OCI-LY7 (cell line): ENCODE data around the gene GADD45A. TPM values are rescaled to one million over a fixed set of nuclear protein-coding genes. Genes with fewer than 3 reads are reported as not detected.

ENCODE experiments used
- BruUV-seq: library from RNA; stranded (reverse); fragments of 400-500 nt; replicated peaks from 2 replicates; lab custom pipeline; 2021; lab: Mats Ljungman, UMichigan
- CTCF ChIA-PET: fragments of 300-600 bp; sonication (Branson Sonifier 250); formaldehyde crosslinking; loops from one replicate; lab custom pipeline; 2022; ENCODE audit warnings: antibody characterized with exemption; ENCODE audit not compliant: unreplicated experiment; lab: Charles Lee
- POLR2A ChIA-PET: fragments of 300-600 bp; sonication (Branson Sonifier 250); formaldehyde crosslinking; loops from one replicate; lab custom pipeline; 2022; ENCODE audit warnings: antibody characterized with exemption; lab: Charles Lee
- DNase-seq: peaks from one replicate; pipeline ENCODE4 v3.0.0-alpha.2; 2015; ENCODE audit warnings: low spot score
- H2AFZ ChIP-seq: fragments of 200-600 bp; sonication (generic), shearing (Covaris generic); 2 replicates; pipeline ENCODE4 v1.6.1; 2014; ENCODE audit warnings: mild to moderate bottlenecking, antibody characterized with exemption, low read length, moderate library complexity
- H3K27ac ChIP-seq: fragments of 200-600 bp; sonication (generic); 2 replicates; pipeline ENCODE4 v1.5.1; 2014; ENCODE audit warnings: mixed run types, low read depth, mild to moderate bottlenecking, moderate library complexity, low read length, inconsistent platforms; ENCODE audit not compliant: poor library complexity, severe bottlenecking
- H3K36me3 ChIP-seq: fragments of 200-600 bp; sonication (generic); 2 replicates; pipeline ENCODE4 v1.6.1; 2014; ENCODE audit warnings: mild to moderate bottlenecking, antibody characterized with exemption, low read length, moderate library complexity, mixed read lengths; ENCODE audit not compliant: insufficient read depth
- H3K4me1 ChIP-seq: fragments of 200-600 bp; sonication (generic); 2 replicates; pipeline ENCODE4 v1.5.1; 2014; ENCODE audit warnings: mild to moderate bottlenecking, low read length; ENCODE audit not compliant: insufficient read depth, poor library complexity, severe bottlenecking
- H3K4me2 ChIP-seq: fragments of 200-600 bp; sonication (generic); 2 replicates; pipeline ENCODE4 v1.6.1; 2014; ENCODE audit warnings: mild to moderate bottlenecking, low read length
- H3K4me3 ChIP-seq: fragments of 200-600 bp; sonication (generic); 2 replicates; pipeline ENCODE4 v1.5.1; 2014; ENCODE audit warnings: mild to moderate bottlenecking, low read depth, low read length; ENCODE audit not compliant: poor library complexity, severe bottlenecking
- H3K79me2 ChIP-seq: fragments of 200-600 bp; sonication (generic); 2 replicates; pipeline ENCODE4 v1.6.1; 2016; ENCODE audit warnings: low read depth, mild to moderate bottlenecking, low read length, moderate library complexity, mixed read lengths; ENCODE audit not compliant: insufficient read depth
- H3K9me2 ChIP-seq: fragments of 200-600 bp; sonication (generic); 2 replicates; pipeline ENCODE4 v1.6.1; 2016; ENCODE audit warnings: mild to moderate bottlenecking, low read length, mixed read lengths; ENCODE audit not compliant: insufficient read depth
- H3K9me3 ChIP-seq: fragments of 200-600 bp; sonication (generic); 2 replicates; pipeline ENCODE4 v1.6.1; 2014; ENCODE audit warnings: mild to moderate bottlenecking, mixed run types, low read length, mixed read lengths
- H4K20me1 ChIP-seq: fragments of 200-600 bp; sonication (generic); 2 replicates; pipeline ENCODE4 v1.6.1; 2014; ENCODE audit warnings: mild to moderate bottlenecking, antibody characterized with exemption, low read length, moderate library complexity, mixed read lengths; ENCODE audit not compliant: insufficient read depth
- CTCF ChIP-seq: fragments of 200-600 bp; sonication (generic); conservative IDR thresholded peaks from 2 replicates; pipeline ENCODE4 v1.5.1; 2014; ENCODE audit warnings: mild to moderate bottlenecking, antibody characterized with exemption, low read length, moderate library complexity, mixed read lengths
- EZH2phosphoT487 ChIP-seq: fragments of 200-600 bp; sonication (generic); IDR thresholded peaks from 2 replicates; pipeline ENCODE4 v1.6.1; 2018; ENCODE audit warnings: low read depth, borderline replicate concordance, mild to moderate bottlenecking, mixed run types, antibody characterized with exemption, low read length, moderate library complexity, mixed read lengths
- intact Hi-C: fragments of 100-400 bp; cut with micrococcal nuclease; formaldehyde crosslinking; loops from one replicate; pipeline ENCODE4 v1.10.0; 2022; ENCODE audit not compliant: unreplicated experiment
- total RNA-seq, 2 experiments: library from RNA; depleted of rRNA in 1 of 2; stranded (reverse); fragments of >200 nt in 1 of 2; shearing (Covaris generic) in 1 of 2; gene quantifications; 2 replicates each; pipeline ENCODE4 v1.2.3, GENCODE V29; 2014 to 2022

Gene GADD45A
- total RNA-seq, 2 experiments from 2014 or later, result 46.8 to 48.6 TPM

- H3K4me2 ChIP-seq, result peak overlapping the region; percentile 95
- no peak for TF ChIP-seq CTCF
- TF ChIP-seq EZH2phosphoT487, result no peak
- H3K4me1 ChIP-seq, result peaks cover 66% of the 10 kb centered on the region
- intact Hi-C loops, result loop anchor here (2.0 to 10.0 kb wide), 3 partner anchors 22 to 970 kb away; partner anchors contain the start of gene SLC35D1
- H4K20me1 ChIP-seq, result no peaks in the 10 kb centered on the region
- ChIA-PET CTCF (interaction anchor here (1.2 to 1.7 kb wide), 2 partner anchors 14 to 22 kb away, joined by 3 to 6 read pairs; no protein-coding TSS in a partner anchor), POLR2A (interaction anchor here (1.0 to 11.8 kb wide), 8 partner anchors 9 to 198 kb away, joined by 3 to 123 read pairs (median 30); partner anchors contain the start of gene GADD45A)
- no peaks in the 10 kb centered on the region for H3K36me3 ChIP-seq
- H3K27ac ChIP-seq, result peak overlapping the region; percentile 96
- H2AFZ ChIP-seq, result peak overlapping the region; percentile 6; the same call in 1 of the 2 replicates
- H3K4me3 ChIP-seq, result peak overlapping the region; percentile 67
- H3K9me3 ChIP-seq, result no peaks in the 10 kb centered on the region
- no peak for DNase-seq
- no TSS peak for BruUV-seq
- H3K9me2 ChIP-seq, result no peaks in the 10 kb centered on the region
- H3K79me2 ChIP-seq, result peaks cover 11% of the 10 kb centered on the region; the same call in 1 of the 2 replicates
Observed at GRCh38 chr1:67735206-67735605, 50.2 kb downstream of the GADD45A start.

- Histone ChIP-seq H3K79me2 (peaks cover 11% of the 10 kb centered on the region; the same call in 1 of the 2 replicates), H3K27ac (peak overlapping the region; percentile 96), H3K36me3 (no peaks in the 10 kb centered on the region), H3K4me1 (peaks cover 74% of the 10 kb centered on the region), H2AFZ (peak overlapping the region; percentile 67), H3K9me2 (no peaks in the 10 kb centered on the region), H4K20me1 (no peaks in the 10 kb centered on the region), H3K4me3 (peak overlapping the region; percentile 67), H3K4me2 (peak overlapping the region; percentile 95), H3K9me3 (no peaks in the 10 kb centered on the region)
- BruUV-seq, result TSS peak; percentile 96
- peak; percentile 93 for DNase-seq
- ChIA-PET CTCF (no interaction called here), POLR2A (interaction anchor here (0.5 to 11.8 kb wide), 13 partner anchors 9 to 199 kb away, joined by 3 to 123 read pairs (median 9); partner anchors contain the start of gene GADD45A)
- TF ChIP-seq EZH2phosphoT487 (no peak), CTCF (no peak)
- intact Hi-C loops, result loop anchor here (1.0 to 10.0 kb wide), 6 partner anchors 23 to 971 kb away; partner anchors contain the start of genes GADD45A and SLC35D1
Observed at GRCh38 chr1:67735806-67736627, 51.0 kb downstream of the GADD45A start.
